Renal pelvis (tissue), 4 donors: ENCODE measurements around the gene CAP1. TPM values are rescaled to one million over a fixed set of nuclear protein-coding genes. Genes with fewer than 3 reads are reported as not detected.
"Not testable (repeated sequence)": the region's sequence is repeated elsewhere in the genome, so short reads cannot be mapped to it uniquely, and the experiment has no call there.

Source experiments
- DNase-seq: peaks from one replicate; pipeline ENCODE4 v3.0.0-alpha.2; 2013
- polyA plus RNA-seq, 3 donors: library from polyadenylated mRNA; unstranded; fragments of 120-200 nt; gene quantifications; one replicate each; pipeline ENCODE4 v1.2.1, GENCODE V29; 2013; ENCODE audit not compliant: insufficient read length in 3 of 3

CAP1 gene
- polyA plus RNA-seq, 3 donors = 170 to 189 (median 184) TPM

GRCh38 chr1:40017951-40018575, 22.5 kb upstream of the CAP1 start:
- no peak for DNase-seq

- no peak for DNase-seq
Measured at GRCh38 chr1:40020447-40021085, 20.0 kb upstream of the CAP1 start.

- no peak for DNase-seq
Measured at GRCh38 chr1:40023379-40023944, 17.1 kb upstream of the CAP1 start.

- no peak for DNase-seq
Measured at GRCh38 chr1:40024671-40025070, 15.9 kb upstream of the CAP1 start.

GRCh38 chr1:40027647-40028046, 12.9 kb upstream of the CAP1 start:
- no peak for DNase-seq

- no peak for DNase-seq
Measured at GRCh38 chr1:40029608-40030007, 10.9 kb upstream of the CAP1 start.

GRCh38 chr1:40030528-40031135, 9.9 kb upstream of the CAP1 start:
- no peak for DNase-seq

- peak; percentile 36 for DNase-seq
Measured at GRCh38 chr1:40032240-40032891, 8.2 kb upstream of the CAP1 start.

GRCh38 chr1:40034869-40035268, 5.7 kb upstream of the CAP1 start:
- no peak for DNase-seq

- no peak for DNase-seq
Measured at GRCh38 chr1:40036574-40036973, 4.0 kb upstream of the CAP1 start.

- not testable (repeated sequence) for DNase-seq
Measured at GRCh38 chr1:40037254-40037653, 3.3 kb upstream of the CAP1 start.

- DNase-seq = no peak
Measured at GRCh38 chr1:40038697-40039096, 1.8 kb upstream of the CAP1 start.

- DNase-seq = no peak
Measured at GRCh38 chr1:40039245-40039756, 1.2 kb upstream of the CAP1 start.

GRCh38 chr1:40039757-40040510, 595 bp upstream of the CAP1 start:
- DNase-seq = peak; percentile 62

- no peak for DNase-seq
Measured at GRCh38 chr1:40041466-40041838, 923 bp downstream of the CAP1 start.

- no peak for DNase-seq
Measured at GRCh38 chr1:40042341-40042740, 1.8 kb downstream of the CAP1 start.

- DNase-seq = no peak
Measured at GRCh38 chr1:40044110-40044509, 3.6 kb downstream of the CAP1 start.

- DNase-seq = no peak
Measured at GRCh38 chr1:40045182-40045581, 4.7 kb downstream of the CAP1 start.

- DNase-seq = no peak
Measured at GRCh38 chr1:40045766-40046165, 5.2 kb downstream of the CAP1 start.

- no peak for DNase-seq
Measured at GRCh38 chr1:40047276-40047675, 6.7 kb downstream of the CAP1 start.

- DNase-seq = no peak
Measured at GRCh38 chr1:40047769-40048168, 7.2 kb downstream of the CAP1 start.

- DNase-seq = no peak
Measured at GRCh38 chr1:40049725-40050124, 9.2 kb downstream of the CAP1 start.
